ENCODE results near the gene ILDR1. TPM values are rescaled to one million over a fixed set of nuclear protein-coding genes. Genes with fewer than 3 reads are reported as not detected.
"Not testable (repeated sequence)": the region's sequence is repeated elsewhere in the genome, so short reads cannot be mapped to it uniquely, and the experiment has no call there.

Gene ILDR1
- total RNA-seq, 1 donor from 2014 or later: not detected

DNA sequence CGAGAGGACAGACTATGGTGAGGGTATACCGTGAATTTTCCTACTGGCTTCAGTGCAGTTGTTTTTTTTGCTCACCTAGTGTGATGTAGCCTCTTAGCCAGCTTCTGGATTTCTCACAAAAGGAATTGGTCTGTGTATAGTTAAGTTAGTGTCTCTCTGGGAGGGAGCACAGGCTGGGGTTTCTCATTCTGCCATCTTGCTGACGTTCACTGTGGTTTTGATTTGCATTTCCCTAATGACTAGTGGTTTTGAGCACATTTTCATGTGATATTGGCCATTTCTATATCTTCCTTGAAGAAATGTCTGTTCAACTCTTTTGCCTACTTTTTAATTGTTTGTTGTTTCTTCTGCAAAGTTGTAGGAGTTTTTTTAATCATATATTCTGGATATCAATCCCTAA, 30.9 kb upstream of the ILDR1 start:
- H3K4me1 Mint-ChIP-seq (ENCODE audit: low read depth): no peaks in the 10 kb centered on the region
- peaks cover 6% of the 10 kb centered on the region for H3K9me3 Mint-ChIP-seq (ENCODE audit: low read depth)
- DNase-seq (ENCODE audit: low spot score): no peak
- TF ChIP-seq, protein P1, sequence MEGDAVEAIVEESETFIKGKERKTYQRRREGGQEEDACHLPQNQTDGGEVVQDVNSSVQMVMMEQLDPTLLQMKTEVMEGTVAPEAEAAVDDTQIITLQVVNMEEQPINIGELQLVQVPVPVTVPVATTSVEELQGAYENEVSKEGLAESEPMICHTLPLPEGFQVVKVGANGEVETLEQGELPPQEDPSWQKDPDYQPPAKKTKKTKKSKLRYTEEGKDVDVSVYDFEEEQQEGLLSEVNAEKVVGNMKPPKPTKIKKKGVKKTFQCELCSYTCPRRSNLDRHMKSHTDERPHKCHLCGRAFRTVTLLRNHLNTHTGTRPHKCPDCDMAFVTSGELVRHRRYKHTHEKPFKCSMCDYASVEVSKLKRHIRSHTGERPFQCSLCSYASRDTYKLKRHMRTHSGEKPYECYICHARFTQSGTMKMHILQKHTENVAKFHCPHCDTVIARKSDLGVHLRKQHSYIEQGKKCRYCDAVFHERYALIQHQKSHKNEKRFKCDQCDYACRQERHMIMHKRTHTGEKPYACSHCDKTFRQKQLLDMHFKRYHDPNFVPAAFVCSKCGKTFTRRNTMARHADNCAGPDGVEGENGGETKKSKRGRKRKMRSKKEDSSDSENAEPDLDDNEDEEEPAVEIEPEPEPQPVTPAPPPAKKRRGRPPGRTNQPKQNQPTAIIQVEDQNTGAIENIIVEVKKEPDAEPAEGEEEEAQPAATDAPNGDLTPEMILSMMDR (IDR thresholded peaks at IDR 0.05): no peak
- no peak overlapping the region for H3K27ac Mint-ChIP-seq (ENCODE audit: unreplicated experiment)
- no peak overlapping the region for H3K4me3 Mint-ChIP-seq (ENCODE audit: unreplicated experiment)
- H3K36me3 Mint-ChIP-seq (ENCODE audit: low read depth): no peaks in the 10 kb centered on the region
- H3K27me3 Mint-ChIP-seq (ENCODE audit: low read depth): no peaks in the 10 kb centered on the region

DNA sequence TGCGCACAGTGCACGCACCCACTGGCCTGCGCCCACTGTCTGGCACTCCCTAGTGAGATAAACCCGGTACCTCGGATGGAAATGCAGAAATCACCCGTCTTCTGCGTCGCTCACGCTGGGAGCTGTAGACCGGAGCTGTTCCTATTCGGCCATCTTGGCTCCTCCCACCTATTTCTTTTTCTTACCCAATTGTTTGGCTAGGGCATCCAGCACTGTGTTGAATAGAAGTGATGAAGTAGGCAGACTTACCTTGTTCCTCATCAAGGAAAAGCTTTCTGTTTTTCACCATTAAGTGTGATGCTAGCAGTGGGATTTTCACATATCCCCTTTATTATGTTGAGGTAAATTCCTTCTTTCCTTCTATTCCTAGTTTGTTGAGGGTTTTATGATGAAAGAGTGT, 25.7 kb upstream of the ILDR1 start:
- H3K36me3 Mint-ChIP-seq (ENCODE audit: low read depth); H3K4me1 Mint-ChIP-seq (ENCODE audit: low read depth); H3K4me3 Mint-ChIP-seq (ENCODE audit: unreplicated experiment); H3K27ac Mint-ChIP-seq (ENCODE audit: unreplicated experiment); DNase-seq (ENCODE audit: low spot score); H3K27me3 Mint-ChIP-seq (ENCODE audit: low read depth); H3K9me3 Mint-ChIP-seq (ENCODE audit: low read depth): not testable (repeated sequence)

GRCh38 chr3:122047296-122047695, 25.2 kb upstream of the ILDR1 start:
- not testable (repeated sequence) for H3K27me3 Mint-ChIP-seq (ENCODE audit: low read depth); H3K4me1 Mint-ChIP-seq (ENCODE audit: low read depth); H3K27ac Mint-ChIP-seq (ENCODE audit: unreplicated experiment); H3K9me3 Mint-ChIP-seq (ENCODE audit: low read depth); DNase-seq (ENCODE audit: low spot score); H3K36me3 Mint-ChIP-seq (ENCODE audit: low read depth); H3K4me3 Mint-ChIP-seq (ENCODE audit: unreplicated experiment)

- H3K9me3 Mint-ChIP-seq (ENCODE audit: low read depth): peaks cover 13% of the 10 kb centered on the region
- peaks cover 3% of the 10 kb centered on the region for H3K27me3 Mint-ChIP-seq (ENCODE audit: low read depth)
- DNase-seq (ENCODE audit: low spot score): no peak
- no peaks in the 10 kb centered on the region for H3K4me1 Mint-ChIP-seq (ENCODE audit: low read depth)
- TF ChIP-seq, protein P1 (IDR thresholded peaks at IDR 0.05): no peak
- no peak overlapping the region for H3K27ac Mint-ChIP-seq (ENCODE audit: unreplicated experiment)
- H3K4me3 Mint-ChIP-seq (ENCODE audit: unreplicated experiment): no peak overlapping the region
- H3K36me3 Mint-ChIP-seq (ENCODE audit: low read depth): no peaks in the 10 kb centered on the region
These were observed 11.0 kb upstream of the ILDR1 start for GRCh38 chr3:122033023-122033422.

- Mint-ChIP-seq H3K4me1 (ENCODE audit: low read depth) (no peaks in the 10 kb centered on the region), H3K27ac (ENCODE audit: unreplicated experiment) (no peak overlapping the region), H3K9me3 (ENCODE audit: low read depth) (peaks cover 9% of the 10 kb centered on the region), H3K36me3 (ENCODE audit: low read depth) (no peaks in the 10 kb centered on the region), H3K4me3 (ENCODE audit: unreplicated experiment) (no peak overlapping the region), H3K27me3 (ENCODE audit: low read depth) (peaks cover 3% of the 10 kb centered on the region)
- TF ChIP-seq, protein P1 (IDR thresholded peaks at IDR 0.05): no peak
- no peak for DNase-seq (ENCODE audit: low spot score)
These were observed 10.5 kb upstream of the ILDR1 start for GRCh38 chr3:122032531-122032930.

DNA sequence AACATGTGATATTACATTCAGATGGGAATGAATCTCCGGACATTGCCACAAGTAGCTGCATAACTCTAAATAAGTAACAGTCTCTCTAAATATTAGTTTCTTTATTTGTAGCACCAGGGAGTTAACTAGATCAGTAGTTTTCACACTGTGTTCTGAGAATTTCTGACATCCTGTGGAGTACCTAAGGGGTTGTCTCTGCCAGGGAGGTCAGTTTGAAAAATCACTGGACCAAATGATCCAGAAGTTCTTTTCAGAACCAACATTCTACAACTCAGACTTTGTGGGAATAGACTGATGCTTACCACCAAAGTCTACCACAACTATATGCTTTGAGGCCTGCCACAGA, 9.0 kb upstream of the ILDR1 start:
- Mint-ChIP-seq H3K27ac (ENCODE audit: unreplicated experiment) (no peak overlapping the region), H3K9me3 (ENCODE audit: low read depth) (peaks cover 7% of the 10 kb centered on the region), H3K4me3 (ENCODE audit: unreplicated experiment) (no peak overlapping the region), H3K27me3 (ENCODE audit: low read depth) (peaks cover 3% of the 10 kb centered on the region), H3K4me1 (ENCODE audit: low read depth) (no peaks in the 10 kb centered on the region), H3K36me3 (ENCODE audit: low read depth) (no peaks in the 10 kb centered on the region)
- TF ChIP-seq, protein P1 (IDR thresholded peaks at IDR 0.05): no peak
- no peak for DNase-seq (ENCODE audit: low spot score)

Data from chondrocyte (in vitro differentiated cells).